ENCODE data around the gene DCT. TPM values are rescaled to one million over a fixed set of nuclear protein-coding genes. Genes with fewer than 3 reads are reported as not detected.

Gene DCT
- total and polyA plus RNA-seq, 2 of the 8 experiments (the other 6 are each of a cell fraction or from before 2014, with no cell fraction given): 0.02 TPM; not detected in 1

DNA sequence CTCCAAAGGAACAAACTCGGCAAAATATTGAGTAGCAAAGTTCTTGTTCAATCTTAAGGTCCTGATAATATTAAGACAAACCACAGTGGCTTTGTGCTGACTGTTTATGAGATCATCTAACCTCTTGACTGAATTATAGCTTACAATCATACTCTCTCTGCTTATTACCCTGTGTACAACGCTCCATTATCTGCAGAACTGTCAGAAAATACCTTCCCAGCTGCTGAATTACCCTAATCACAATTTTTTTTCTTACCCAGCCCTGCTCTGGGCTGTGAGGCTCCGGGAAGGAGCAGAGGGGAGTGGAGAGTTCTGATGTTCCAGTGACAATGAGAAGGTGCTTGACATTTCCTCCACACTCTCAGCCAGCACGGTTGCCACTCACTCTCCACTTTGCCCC, 64.8 kb downstream of the DCT start:
- Histone ChIP-seq H3K4me2 (ENCODE audit: insufficient read depth in 1 of 2, low read depth in 2 of 2, low read length in 2 of 2) (no peak overlapping the region), H3K27me3 (replicated peaks in 1 of 4; ENCODE audit: control insufficient read depth in 3 of 4, extremely low read depth in 1 of 4, insufficient read depth in 3 of 4, low read length in 3 of 4) (no peaks in the 10 kb centered on the region), H2AFZ (ENCODE audit: low read length) (no peak overlapping the region), H2BK15ac (ENCODE audit: low read length) (no peak overlapping the region), H3K27ac (ENCODE audit: low read depth, low read length) (no peak overlapping the region), H2AK5ac (ENCODE audit: low read depth, low read length) (no peak overlapping the region), H2BK12ac (ENCODE audit: low read depth, low read length) (no peak overlapping the region), H4K5ac (ENCODE audit: insufficient read length, low read depth, low read length) (no peak overlapping the region), H4K8ac (ENCODE audit: extremely low read depth, insufficient read depth, low read length) (no peak overlapping the region), H4K91ac (replicated peaks; ENCODE audit: insufficient read length, low read length) (no peak overlapping the region), H3K23me2 (ENCODE audit: low read depth, low read length) (no peaks in the 10 kb centered on the region), H2BK20ac (ENCODE audit: low read length) (no peak overlapping the region), H4K20me1 (replicated peaks in 1 of 2; ENCODE audit: control insufficient read depth in 1 of 2, insufficient read depth in 2 of 2, low read length in 2 of 2) (no peaks in the 10 kb centered on the region), H3K79me2 (ENCODE audit: control insufficient read depth in 1 of 2, insufficient read depth in 2 of 2, low read length in 2 of 2) (no peaks in the 10 kb centered on the region), H3K9ac (replicated peaks in 1 of 4; ENCODE audit: extremely low read depth in 1 of 4, low read depth in 3 of 4, low read length in 3 of 4) (no peak overlapping the region), H3K4ac (replicated peaks; ENCODE audit: insufficient read length, low read depth, low read length) (no peak overlapping the region), H3K18ac (ENCODE audit: extremely low read depth, low read length) (no peak overlapping the region), H3K14ac (ENCODE audit: insufficient read length) (no peak overlapping the region), H3K9me3 (ENCODE audit: insufficient read depth in 2 of 2, low read depth in 1 of 2, low read length in 1 of 2) (peaks cover 0 to 2% of the 10 kb centered on the region in 2 experiments; a peak in 1 of 4 replicates), H3K56ac (replicated peaks; ENCODE audit: insufficient read length, low read depth, low read length) (no peak overlapping the region), H3K4me1 (replicated peaks in 1 of 4; ENCODE audit: control insufficient read depth in 3 of 4, insufficient read depth in 4 of 4, low read length in 3 of 4) (no peaks in the 10 kb centered on the region), H3K23ac (ENCODE audit: insufficient read length) (no peak overlapping the region), H3K79me1 (ENCODE audit: low read depth, low read length) (no peaks in the 10 kb centered on the region), H3K4me3 (ENCODE audit: extremely low read depth in 1 of 4, insufficient read depth in 2 of 4, low read depth in 3 of 4, low read length in 4 of 4) (no peak overlapping the region), H2BK120ac (replicated peaks; ENCODE audit: low read depth, low read length) (no peak overlapping the region), H3K36me3 (ENCODE audit: control insufficient read depth in 2 of 4, insufficient read depth in 4 of 4, low read length in 3 of 4) (no peaks in the 10 kb centered on the region), H2BK5ac (ENCODE audit: low read depth, low read length) (no peak overlapping the region)
- POLR2A ChIA-PET (ENCODE audit: partially characterized antibody): interaction anchor here (0.8 kb wide), 1 partner anchor 223 kb away, joined by 3 read pairs; no protein-coding TSS in a partner anchor
- DNase-seq (ENCODE audit: low read depth in 1 of 2, low spot score in 2 of 2) (no peak), FAIRE-seq (no peak)
- CTCF ChIA-PET (ENCODE audit: partially characterized antibody): interaction anchor here (0.8 to 5.6 kb wide), 13 partner anchors 9 to 915 kb away, joined by 3 to 23 read pairs (median 4); no protein-coding TSS in a partner anchor
- TF ChIP-seq CHD2 (IDR thresholded peaks at IDR 0.05; ENCODE audit: low read length) (no peak), RFX5 (IDR thresholded peaks at IDR 0.05; ENCODE audit: borderline replicate concordance, low read depth, low read length) (no peak), FOSL1 (IDR thresholded peaks at IDR 0.05; ENCODE audit: insufficient read depth, low read depth, low read length) (no peak), GTF2F1 (IDR thresholded peaks at IDR 0.05; ENCODE audit: borderline replicate concordance, low read depth, low read length) (no peak), RNF2 (IDR thresholded peaks at IDR 0.05; ENCODE audit: borderline replicate concordance, low read depth, low read length, missing control alignments, poor library complexity, severe bottlenecking) (no peak), KDM5A (IDR thresholded peaks at IDR 0.05; ENCODE audit: low read length) (no peak), RBBP5 (IDR thresholded peaks at IDR 0.05; ENCODE audit: borderline replicate concordance, low read depth, low read length) (no peak)
- 84% methylated on average over 4 of the region's 4 CpGs; no CpG with 5 or more reads in 1 of the 2 experiments for WGBS, 2 experiments (ENCODE audit: extremely low coverage in 1 of 2, insufficient coverage in 1 of 2, insufficient read length in 1 of 2, insufficient replicate concordance in 2 of 2, low coverage in 1 of 2, low lambda C conversion rate in 2 of 2, missing lambda C conversion rate in 1 of 2)

All from H1 (cell line).